ENCODE data around the gene SMARCAD1. TPM values are rescaled to one million over a fixed set of nuclear protein-coding genes. Genes with fewer than 3 reads are reported as not detected.
"Not testable (repeated sequence)": the region's sequence is repeated elsewhere in the genome, so short reads cannot be mapped to it uniquely, and the experiment has no call there.

The SMARCAD1 gene
- total and polyA plus RNA-seq, 2 experiments from 2014 or later, result 14.7 to 58.1 TPM

DNA sequence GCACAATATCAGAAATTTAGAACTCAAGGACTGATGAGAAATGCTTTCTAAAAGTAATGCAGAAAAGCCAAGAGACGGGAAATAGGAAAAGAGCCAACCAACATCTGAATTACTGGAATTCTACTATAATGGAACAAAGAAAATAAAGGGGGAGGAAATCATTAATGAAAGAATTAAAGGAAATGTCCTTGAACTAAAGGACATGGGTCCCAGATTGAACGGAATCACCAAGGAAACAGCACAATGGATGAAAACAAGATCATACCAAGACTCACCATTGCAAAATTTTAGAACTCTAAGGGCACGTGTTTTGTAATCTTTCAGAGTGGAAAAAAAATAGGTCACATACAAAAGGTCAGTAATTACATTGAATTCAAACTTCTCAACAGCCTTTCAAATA is 99.0 kb downstream of the SMARCAD1 start:
- Histone ChIP-seq H3K36me3 (replicated peaks; ENCODE audit: insufficient read depth, low read depth) (no peaks in the 10 kb centered on the region), H3K4me1 (ENCODE audit: insufficient read depth) (peaks cover 6% of the 10 kb centered on the region), H3K4me3 (no peak overlapping the region), H3K9me2 (replicated peaks; ENCODE audit: insufficient read depth) (no peaks in the 10 kb centered on the region), H3K27ac (no peak overlapping the region), H4K20me1 (ENCODE audit: insufficient read depth, poor library complexity, severe bottlenecking) (no peaks in the 10 kb centered on the region), H3K27me3 (no peaks in the 10 kb centered on the region), H3K9me3 (ENCODE audit: low read depth) (no peaks in the 10 kb centered on the region), H2AFZ (no peak overlapping the region), H3K4me2 (no peak overlapping the region), H3K79me2 (no peaks in the 10 kb centered on the region)
- DNase-seq (ENCODE audit: low spot score), result no peak
- TF ChIP-seq, protein P1, sequence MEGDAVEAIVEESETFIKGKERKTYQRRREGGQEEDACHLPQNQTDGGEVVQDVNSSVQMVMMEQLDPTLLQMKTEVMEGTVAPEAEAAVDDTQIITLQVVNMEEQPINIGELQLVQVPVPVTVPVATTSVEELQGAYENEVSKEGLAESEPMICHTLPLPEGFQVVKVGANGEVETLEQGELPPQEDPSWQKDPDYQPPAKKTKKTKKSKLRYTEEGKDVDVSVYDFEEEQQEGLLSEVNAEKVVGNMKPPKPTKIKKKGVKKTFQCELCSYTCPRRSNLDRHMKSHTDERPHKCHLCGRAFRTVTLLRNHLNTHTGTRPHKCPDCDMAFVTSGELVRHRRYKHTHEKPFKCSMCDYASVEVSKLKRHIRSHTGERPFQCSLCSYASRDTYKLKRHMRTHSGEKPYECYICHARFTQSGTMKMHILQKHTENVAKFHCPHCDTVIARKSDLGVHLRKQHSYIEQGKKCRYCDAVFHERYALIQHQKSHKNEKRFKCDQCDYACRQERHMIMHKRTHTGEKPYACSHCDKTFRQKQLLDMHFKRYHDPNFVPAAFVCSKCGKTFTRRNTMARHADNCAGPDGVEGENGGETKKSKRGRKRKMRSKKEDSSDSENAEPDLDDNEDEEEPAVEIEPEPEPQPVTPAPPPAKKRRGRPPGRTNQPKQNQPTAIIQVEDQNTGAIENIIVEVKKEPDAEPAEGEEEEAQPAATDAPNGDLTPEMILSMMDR (IDR thresholded peaks at IDR 0.05; ENCODE audit: poor library complexity), result no peak
- TF ChIP-seq EZH2 (IDR thresholded peaks at IDR 0.05; ENCODE audit: borderline replicate concordance), result no peak
- TF ChIP-seq EZH2phosphoT487 (IDR thresholded peaks at IDR 0.05; ENCODE audit: low read depth, severe bottlenecking, unreplicated experiment), result no peak
- 84% methylated on average over 3 of the region's 3 CpGs for WGBS (ENCODE audit: low lambda C conversion rate, missing lambda C conversion rate)

DNA sequence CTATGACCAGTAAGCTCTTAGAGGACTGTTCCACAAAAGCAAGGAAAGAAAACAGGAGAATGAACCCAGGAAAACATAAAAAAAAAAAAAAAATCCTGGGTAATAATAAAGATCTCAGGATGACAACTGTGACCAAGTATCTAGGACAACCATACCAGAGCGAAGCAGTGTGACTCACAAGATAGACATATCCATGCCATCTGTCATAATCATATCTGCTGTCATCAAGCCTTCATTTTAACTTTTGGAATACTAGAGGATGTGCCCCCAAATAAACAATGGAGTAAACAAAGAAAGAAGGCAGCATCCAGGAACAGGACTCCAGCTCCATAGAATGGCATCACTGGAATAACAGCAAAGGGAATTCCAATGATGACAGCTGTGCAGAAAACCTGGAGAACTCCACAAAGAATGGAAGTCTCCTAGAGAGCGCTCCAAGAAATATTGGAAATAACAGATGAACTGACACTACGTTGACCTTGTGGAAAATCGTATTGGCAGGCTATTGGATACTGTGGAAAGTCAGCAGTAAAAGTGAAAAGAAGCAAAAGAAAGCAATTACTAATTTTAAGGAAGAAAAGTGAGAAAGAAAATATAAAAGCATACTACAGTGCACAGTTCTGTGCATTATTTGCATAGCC is 99.7 kb downstream of the SMARCAD1 start:
- no peaks in the 10 kb centered on the region for H3K27me3 ChIP-seq
- no peaks in the 10 kb centered on the region for H4K20me1 ChIP-seq (ENCODE audit: insufficient read depth, poor library complexity, severe bottlenecking)
- H2AFZ ChIP-seq, result no peak overlapping the region
- no peak for TF ChIP-seq EZH2phosphoT487 (IDR thresholded peaks at IDR 0.05; ENCODE audit: low read depth, severe bottlenecking, unreplicated experiment)
- no peak for TF ChIP-seq EZH2 (IDR thresholded peaks at IDR 0.05; ENCODE audit: borderline replicate concordance)
- TF ChIP-seq, protein P1 (IDR thresholded peaks at IDR 0.05; ENCODE audit: poor library complexity), result no peak
- no peaks in the 10 kb centered on the region for H3K79me2 ChIP-seq
- no peak overlapping the region for H3K4me2 ChIP-seq
- no peak overlapping the region for H3K27ac ChIP-seq
- no peaks in the 10 kb centered on the region for H3K9me2 ChIP-seq (replicated peaks; ENCODE audit: insufficient read depth)
- H3K9me3 ChIP-seq (ENCODE audit: low read depth), result no peaks in the 10 kb centered on the region
- 90% methylated on average over 4 of the region's 4 CpGs for WGBS (ENCODE audit: low lambda C conversion rate, missing lambda C conversion rate)
- no peaks in the 10 kb centered on the region for H3K36me3 ChIP-seq (replicated peaks; ENCODE audit: insufficient read depth, low read depth)
- no peak for DNase-seq (ENCODE audit: low spot score)
- H3K4me1 ChIP-seq (ENCODE audit: insufficient read depth), result peaks cover 6% of the 10 kb centered on the region
- H3K4me3 ChIP-seq, result no peak overlapping the region

DNA sequence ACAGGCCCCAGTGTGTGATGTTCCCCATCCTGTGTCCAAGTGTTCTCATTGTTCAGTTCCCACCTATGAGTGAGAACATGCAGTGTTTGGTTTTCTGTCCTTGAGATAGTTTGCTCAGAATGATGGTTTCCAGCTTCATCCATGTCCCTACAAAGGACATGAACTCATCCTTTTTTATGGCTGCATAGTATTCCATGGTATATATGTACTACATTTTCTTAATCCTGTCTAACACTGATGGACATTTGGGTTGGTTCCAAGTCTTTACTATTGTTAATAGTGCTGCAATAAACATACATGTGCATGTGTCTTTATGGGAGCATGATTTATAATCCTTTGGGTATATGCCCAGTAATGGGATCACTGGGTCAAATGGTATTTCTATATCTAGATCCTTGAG is 112.3 kb downstream of the SMARCAD1 start:
- H3K36me3 ChIP-seq (replicated peaks; ENCODE audit: insufficient read depth, low read depth); H3K27ac ChIP-seq; H4K20me1 ChIP-seq (ENCODE audit: insufficient read depth, poor library complexity, severe bottlenecking): not testable (repeated sequence)

DNA sequence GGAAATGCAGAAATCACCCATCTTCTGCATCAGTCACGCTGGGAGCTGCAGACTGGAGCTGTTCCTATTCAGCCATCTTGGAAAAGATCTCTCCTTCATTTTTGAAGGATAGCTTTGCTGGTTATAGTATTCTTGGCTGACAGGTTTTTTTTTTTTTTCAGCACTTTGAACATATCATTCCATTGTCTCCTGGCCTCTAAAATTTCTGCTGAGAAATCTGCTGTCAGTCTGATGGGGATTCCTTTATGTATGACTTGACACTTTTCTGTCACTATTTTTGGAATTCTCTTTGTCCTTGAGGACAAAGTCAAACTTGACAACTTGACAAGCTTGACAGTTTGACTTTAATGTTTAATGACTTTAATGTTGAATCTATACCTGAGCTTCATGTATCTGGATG is 118.2 kb downstream of the SMARCAD1 start:
- Histone ChIP-seq H3K4me3 (no peak overlapping the region), H2AFZ (no peak overlapping the region), H3K79me2 (no peaks in the 10 kb centered on the region), H3K27me3 (no peaks in the 10 kb centered on the region), H3K9me2 (replicated peaks; ENCODE audit: insufficient read depth) (no peaks in the 10 kb centered on the region), H3K27ac (no peak overlapping the region), H3K4me1 (ENCODE audit: insufficient read depth) (no peaks in the 10 kb centered on the region), H3K4me2 (no peak overlapping the region), H3K36me3 (replicated peaks; ENCODE audit: insufficient read depth, low read depth) (no peaks in the 10 kb centered on the region), H4K20me1 (ENCODE audit: insufficient read depth, poor library complexity, severe bottlenecking) (no peaks in the 10 kb centered on the region), H3K9me3 (ENCODE audit: low read depth) (no peaks in the 10 kb centered on the region)
- WGBS (ENCODE audit: low lambda C conversion rate, missing lambda C conversion rate), result 96% methylated on average over 1 of the region's 1 CpG
- TF ChIP-seq EZH2 (IDR thresholded peaks at IDR 0.05; ENCODE audit: borderline replicate concordance) (no peak), EZH2phosphoT487 (IDR thresholded peaks at IDR 0.05; ENCODE audit: low read depth, severe bottlenecking, unreplicated experiment) (no peak)
- TF ChIP-seq, protein P1 (IDR thresholded peaks at IDR 0.05; ENCODE audit: poor library complexity), result no peak
- DNase-seq (ENCODE audit: low spot score), result no peak

More for the DNA sequence above, 112.3 kb downstream of the SMARCAD1 start:
- not testable (repeated sequence) for H3K27me3 ChIP-seq; H3K9me2 ChIP-seq (replicated peaks; ENCODE audit: insufficient read depth); H2AFZ ChIP-seq; H3K4me2 ChIP-seq; H3K9me3 ChIP-seq (ENCODE audit: low read depth); H3K4me1 ChIP-seq (ENCODE audit: insufficient read depth); H3K4me3 ChIP-seq; H3K79me2 ChIP-seq; DNase-seq (ENCODE audit: low spot score)
